ENCODE data around the gene ANKRD16. TPM values are rescaled to one million over a fixed set of nuclear protein-coding genes. Genes with fewer than 3 reads are reported as not detected.
A peak's percentile ranks its signal among the peaks of the same experiment; 100 is the strongest.

The ANKRD16 gene
- total and polyA plus RNA-seq, 2 of the 13 experiments (the other 11 are each of a cell fraction or from before 2014, with no cell fraction given) = 8.0 to 11.4 TPM

DNA sequence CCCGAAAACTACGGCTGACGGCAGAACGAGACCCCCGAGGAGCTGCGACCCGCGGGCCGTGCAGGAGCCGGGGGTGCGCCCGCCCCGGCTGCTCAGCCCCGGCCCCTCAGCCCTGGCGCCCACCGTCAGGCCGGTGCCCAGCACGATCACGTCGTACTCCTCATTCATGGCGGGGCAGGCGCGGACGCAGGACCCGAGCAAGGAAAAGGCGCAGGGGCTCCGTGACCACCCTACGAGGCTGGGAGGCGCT, 76.7 kb downstream of the ANKRD16 start (continued):
- TF ChIP-seq ZNF407 (CRISPR knock-in tag; IDR thresholded peaks at IDR 0.05; ENCODE audit: not compliant biosample characterization) (no peak), RBM39 (IDR thresholded peaks at IDR 0.05; ENCODE audit: low read depth, low read length, poor library complexity, severe bottlenecking) (peak; percentile 69), AGO2 (optimal IDR thresholded peaks at IDR 0.05; ENCODE audit: low read depth, low read length) (peak; percentile 97), ZFP62 (CRISPR knock-in tag; IDR thresholded peaks at IDR 0.05) (no peak), TSC22D2 (CRISPR knock-in tag; IDR thresholded peaks at IDR 0.05; ENCODE audit: borderline replicate concordance) (peak; percentile 43; the same call in 1 of the 2 replicates), HDAC1 (CRISPR knock-in tag; IDR thresholded peaks at IDR 0.05) (peak; percentile 9; the same call in 1 of the 2 replicates), LBX2 (CRISPR knock-in tag; IDR thresholded peaks at IDR 0.05; ENCODE audit: borderline replicate concordance) (peak; percentile 27; the same call in 1 of the 2 replicates)
